ENCODE measurements around the gene RIN3.

GRCh38 chr14:92578511-92578910, 64.9 kb downstream of the RIN3 start:
- TF ChIP-seq SMAD1 (IDR thresholded peaks at IDR 0.05; ENCODE audit: low read depth, partially characterized antibody) (no peak), POLR2AphosphoS5 (IDR thresholded peaks at IDR 0.05; ENCODE audit: low read length) (no peak), CTCF (IDR thresholded peaks at IDR 0.05 in 2 of 3, conservative IDR thresholded peaks at IDR 0.05 in 1 of 3; ENCODE audit: control insufficient read depth in 2 of 3, extremely low read depth in 1 of 3, insufficient read depth in 1 of 3, low read depth in 3 of 3, low read length in 3 of 3) (no peak), CEBPZ (IDR thresholded peaks at IDR 0.05; ENCODE audit: low read depth, low read length) (no peak), EZH2 (IDR thresholded peaks at IDR 0.05; ENCODE audit: borderline replicate concordance, control insufficient read depth, low read depth, low read length) (no peak), FOS (IDR thresholded peaks at IDR 0.05; ENCODE audit: borderline replicate concordance, extremely low read depth, insufficient read length) (no peak), NRF1 (conservative IDR thresholded peaks at IDR 0.05; ENCODE audit: low read depth, low read length) (no peak), ETV6 (conservative IDR thresholded peaks at IDR 0.05 in 1 of 2, IDR thresholded peaks at IDR 0.05 in 1 of 2; ENCODE audit: borderline replicate concordance in 1 of 2, low read depth in 1 of 2) (no peak), CHD2 (IDR thresholded peaks at IDR 0.05; ENCODE audit: borderline replicate concordance, low read depth, low read length) (no peak), MLLT1 (IDR thresholded peaks at IDR 0.05) (no peak), EP300 (IDR thresholded peaks at IDR 0.05; ENCODE audit: borderline replicate concordance in 1 of 2, control insufficient read depth in 1 of 2, low read depth in 2 of 2, low read length in 2 of 2) (no peak), SMAD5 (IDR thresholded peaks at IDR 0.05; ENCODE audit: low read depth) (no peak), TAF1 (IDR thresholded peaks at IDR 0.05; ENCODE audit: borderline replicate concordance, low read depth, low read length) (no peak), CBX5 (IDR thresholded peaks at IDR 0.05; ENCODE audit: low read depth) (no peak)
